Fibroblast of skin of right quadriceps (primary cell): ENCODE data around the gene SBK1.
"Not testable (repeated sequence)": the region's sequence is repeated elsewhere in the genome, so short reads cannot be mapped to it uniquely, and the experiment has no call there.

ENCODE experiments used
- DNase-seq: peaks from one replicate; pipeline ENCODE4 v3.0.0-alpha.2; 2013

SBK1 gene

GRCh38 chr16:28362600-28362999, 70.3 kb downstream of the SBK1 start:
- not testable (repeated sequence) for DNase-seq

- DNase-seq, result not testable (repeated sequence)
Measured at GRCh38 chr16:28363408-28363807, 71.1 kb downstream of the SBK1 start, which contains the start of gene NPIPB6. Gene NPIPB6, minus strand, starts transcription at chr16:28363508. Its CDS starts 686 bp downstream, at chr16:28362822.

- not testable (repeated sequence) for DNase-seq
Measured at GRCh38 chr16:28364268-28365173, 72.2 kb downstream of the SBK1 start.

- DNase-seq, result not testable (repeated sequence)
Measured at GRCh38 chr16:28367926-28368325, 75.6 kb downstream of the SBK1 start.
